ENCODE measurements around the gene LIAS. TPM values are rescaled to one million over a fixed set of nuclear protein-coding genes. Genes with fewer than 3 reads are reported as not detected.

LIAS gene
- total and polyA plus RNA-seq, 2 of the 13 experiments (the other 11 are each of a cell fraction or from before 2014, with no cell fraction given) = 16.0 to 16.6 TPM

GRCh38 chr4:39452153-39452859 lies 6.5 kb upstream of the LIAS start (continued):
- TF ChIP-seq RBM22 (optimal IDR thresholded peaks at IDR 0.05; ENCODE audit: low read length) = peak; percentile 10
- TF ChIP-seq ZNF597 (CRISPR knock-in tag; IDR thresholded peaks at IDR 0.05) = no peak
- no peak for TF ChIP-seq FOXO1 (CRISPR knock-in tag; IDR thresholded peaks at IDR 0.05)
- TF ChIP-seq SMYD3 (CRISPR knock-in tag; IDR thresholded peaks at IDR 0.05) = no peak
- peak in 1 of 2 experiments; percentile 12; a peak in 2 of 4 replicates for TF ChIP-seq POLR2A (IDR thresholded peaks at IDR 0.05; ENCODE audit: insufficient read depth in 1 of 2, low read depth in 2 of 2, low read length in 2 of 2)
- TF ChIP-seq MYNN (CRISPR knock-in tag; IDR thresholded peaks at IDR 0.05; ENCODE audit: low read depth) = no peak
- no peak for TF ChIP-seq POGZ (CRISPR knock-in tag; IDR thresholded peaks at IDR 0.05)
- TF ChIP-seq POLR2G (IDR thresholded peaks at IDR 0.05; ENCODE audit: low read depth, low read length) = peak; percentile 52; the same call in 1 of the 2 replicates
- TF ChIP-seq, protein P1, sequence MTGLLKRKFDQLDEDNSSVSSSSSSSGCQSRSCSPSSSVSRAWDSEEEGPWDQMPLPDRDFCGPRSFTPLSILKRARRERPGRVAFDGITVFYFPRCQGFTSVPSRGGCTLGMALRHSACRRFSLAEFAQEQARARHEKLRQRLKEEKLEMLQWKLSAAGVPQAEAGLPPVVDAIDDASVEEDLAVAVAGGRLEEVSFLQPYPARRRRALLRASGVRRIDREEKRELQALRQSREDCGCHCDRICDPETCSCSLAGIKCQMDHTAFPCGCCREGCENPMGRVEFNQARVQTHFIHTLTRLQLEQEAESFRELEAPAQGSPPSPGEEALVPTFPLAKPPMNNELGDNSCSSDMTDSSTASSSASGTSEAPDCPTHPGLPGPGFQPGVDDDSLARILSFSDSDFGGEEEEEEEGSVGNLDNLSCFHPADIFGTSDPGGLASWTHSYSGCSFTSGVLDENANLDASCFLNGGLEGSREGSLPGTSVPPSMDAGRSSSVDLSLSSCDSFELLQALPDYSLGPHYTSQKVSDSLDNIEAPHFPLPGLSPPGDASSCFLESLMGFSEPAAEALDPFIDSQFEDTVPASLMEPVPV (CRISPR knock-in tag; IDR thresholded peaks at IDR 0.05) = no peak
- TF ChIP-seq ZNF281 (CRISPR knock-in tag; IDR thresholded peaks at IDR 0.05; ENCODE audit: borderline replicate concordance) = no peak
- no peak for TF ChIP-seq ZFP82 (CRISPR knock-in tag; IDR thresholded peaks at IDR 0.05; ENCODE audit: borderline replicate concordance)
- no peak for TF ChIP-seq ZNF326 (CRISPR knock-in tag; IDR thresholded peaks at IDR 0.05; ENCODE audit: borderline replicate concordance)
- TF ChIP-seq ZNF138 (CRISPR knock-in tag; IDR thresholded peaks at IDR 0.05; ENCODE audit: low read depth) = no peak
- no peak for TF ChIP-seq ZFP37 (CRISPR knock-in tag; IDR thresholded peaks at IDR 0.05; ENCODE audit: borderline replicate concordance)
- no peak for TF ChIP-seq SMARCC2 (IDR thresholded peaks at IDR 0.05)
- 0 out of 2 replicates have a peak, but pooled peaks have one; percentile 50 for TF ChIP-seq FOXO4 (CRISPR knock-in tag; conservative IDR thresholded peaks at IDR 0.05)
- TF ChIP-seq PBX2 (CRISPR knock-in tag; IDR thresholded peaks at IDR 0.05) = no peak
- no peak for TF ChIP-seq ZFP36L1 (CRISPR knock-in tag; IDR thresholded peaks at IDR 0.05)

Measured in HepG2 (cell line).